Activated gamma-delta T cell treated with anti-CD3 and anti-CD28 coated beads, Interleukin-2, amount 50 U/mL, for 16 hours (primary cell): ENCODE results near the gene SCN1B.
"Not testable (repeated sequence)": the region's sequence is repeated elsewhere in the genome, so short reads cannot be mapped to it uniquely, and the experiment has no call there.

Experiments
- DNase-seq: peaks from one replicate; pipeline ENCODE4 v3.0.0-alpha.2; 2020; ENCODE audit warnings: low read depth

The SCN1B gene

DNA sequence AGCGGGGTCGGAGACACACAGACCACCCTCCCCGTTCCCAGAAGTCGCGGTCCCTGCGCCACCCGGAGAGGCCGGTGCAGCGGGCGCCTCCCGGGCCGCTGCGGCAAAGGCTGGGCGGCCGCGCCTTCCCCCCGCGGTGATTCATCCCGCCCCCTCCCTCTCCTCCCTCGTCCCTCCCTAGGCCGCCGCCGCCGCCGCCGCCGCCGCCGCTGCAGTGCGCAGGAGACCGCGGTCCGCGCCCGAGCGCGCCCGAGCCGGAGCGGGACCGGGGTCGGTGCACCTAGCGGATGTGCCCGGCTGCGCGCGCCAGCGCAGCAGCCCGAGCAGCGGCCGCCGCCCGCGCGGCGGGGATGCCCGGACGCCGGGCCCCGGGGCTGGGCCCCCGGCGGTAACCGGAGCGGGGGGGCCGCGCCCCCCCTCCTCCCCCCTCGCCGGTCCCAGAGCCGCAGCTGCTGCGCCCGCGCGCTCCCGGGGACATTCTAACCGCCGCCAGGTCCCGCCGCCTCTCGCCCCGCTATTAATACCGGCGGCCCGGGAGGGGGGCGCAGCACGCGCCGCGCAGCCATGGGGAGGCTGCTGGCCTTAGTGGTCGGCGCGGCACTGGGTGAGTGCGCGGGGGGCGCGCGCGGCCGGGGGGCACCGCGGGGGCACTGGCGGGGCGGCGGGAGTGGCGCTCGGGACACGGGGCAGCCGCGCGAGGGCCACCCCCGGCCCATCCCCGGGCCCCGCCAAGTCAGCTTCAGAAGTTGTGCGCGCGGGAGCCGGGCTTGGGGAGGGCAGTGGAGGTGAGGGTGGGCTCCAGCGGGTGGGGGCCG lies at the start of gene SCN1B:
SCN1B (plus strand) TSS at position 214 of the 815 bp plus-strand sequence; CDS start at position 565, 351 bp downstream.
- DNase-seq: peak; percentile 33

DNA sequence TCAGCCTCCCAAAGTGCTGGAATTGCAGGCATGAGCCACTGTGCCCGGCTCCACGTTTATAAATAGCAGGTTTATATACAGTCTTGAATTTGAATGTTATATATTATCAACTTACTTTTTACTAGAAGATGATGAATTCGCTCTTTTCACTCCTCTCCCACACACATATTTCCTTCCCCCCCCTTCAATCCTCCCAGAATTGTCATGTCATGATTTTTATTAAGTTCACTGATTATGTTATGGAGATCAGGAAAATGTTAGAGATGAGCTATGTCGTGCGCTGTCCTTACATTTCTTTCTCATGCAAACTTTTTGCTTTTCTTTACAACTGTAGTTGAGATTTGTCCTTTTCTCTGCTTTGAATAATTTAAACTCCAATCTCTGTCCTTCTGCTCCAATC lies 48.0 kb upstream of the SCN1B start:
- DNase-seq: no peak

DNA sequence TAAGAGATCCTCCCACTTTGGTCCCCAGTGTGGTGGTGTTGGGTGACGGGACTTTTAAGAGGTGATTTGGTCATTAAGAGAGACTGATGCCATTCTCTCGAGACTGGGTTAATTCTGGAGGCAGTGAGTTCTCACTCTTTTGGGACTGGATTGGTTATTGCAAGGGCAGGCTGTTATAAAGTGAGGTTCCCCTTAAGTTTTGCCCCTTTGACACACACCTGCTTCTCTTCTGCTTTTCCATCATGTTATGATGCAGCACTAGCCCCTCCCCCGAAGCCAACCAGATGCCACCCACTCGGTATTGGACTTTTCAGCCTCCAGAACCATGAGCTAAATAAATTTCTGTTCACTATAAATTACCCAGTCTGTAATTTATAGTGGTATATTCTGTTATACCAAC lies 46.5 kb upstream of the SCN1B start:
- DNase-seq: no peak

DNA sequence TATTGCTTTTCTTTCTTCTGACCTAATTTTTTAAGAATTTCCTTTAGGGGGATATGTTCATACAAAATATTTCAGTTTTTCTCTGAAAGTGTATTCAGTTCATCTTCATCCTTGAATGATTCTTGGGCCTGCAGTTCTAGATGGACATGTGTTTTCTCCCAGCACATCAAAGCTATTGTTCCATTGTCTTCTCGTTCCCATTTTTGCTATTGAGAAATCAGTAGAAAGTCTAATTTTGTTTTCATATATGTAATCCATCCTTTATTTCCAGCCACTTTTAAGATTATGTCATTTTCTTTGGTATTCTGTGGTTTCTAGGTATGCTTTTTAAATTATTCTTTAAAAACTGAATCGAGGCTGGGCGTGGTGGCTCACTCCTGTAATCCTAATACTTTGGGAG lies 46.0 kb upstream of the SCN1B start:
- DNase-seq: no peak

DNA sequence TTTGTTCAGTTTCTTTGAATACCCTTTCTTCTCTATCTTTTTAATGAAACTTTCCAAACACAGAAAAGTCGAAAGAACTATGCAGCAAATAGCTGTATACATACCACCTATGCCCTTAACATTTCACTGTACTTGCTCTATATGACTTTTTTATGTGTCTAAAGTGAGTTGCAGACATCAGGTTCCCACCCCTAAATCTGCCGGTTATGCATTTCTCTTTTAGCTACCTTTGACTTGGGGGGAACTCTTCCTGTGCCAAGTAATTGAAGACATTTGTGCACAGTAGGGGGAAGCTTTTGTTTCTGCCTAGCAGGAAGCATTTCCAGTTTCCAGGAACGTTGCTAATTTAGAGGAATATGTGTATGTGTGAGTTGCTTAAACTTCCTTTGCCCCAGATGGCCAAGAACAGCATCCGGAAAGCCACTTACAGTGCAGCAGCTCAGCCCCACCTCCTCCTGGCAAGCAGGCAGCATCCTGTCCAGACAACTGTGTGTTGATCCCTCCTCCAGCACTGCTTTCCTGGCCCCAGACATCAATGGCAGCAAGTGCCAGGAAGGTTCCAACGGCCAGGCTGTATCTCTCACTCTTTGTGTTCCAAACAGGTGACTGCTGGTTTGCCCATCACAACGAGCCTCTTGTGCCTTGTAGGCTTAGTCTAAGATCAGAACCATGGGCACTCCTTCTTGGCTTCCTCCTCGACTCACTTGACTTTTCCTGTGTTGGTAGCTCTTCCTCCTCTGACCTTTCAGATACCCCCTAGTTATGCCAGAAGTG lies 44.8 kb upstream of the SCN1B start:
- no peak for DNase-seq

DNA sequence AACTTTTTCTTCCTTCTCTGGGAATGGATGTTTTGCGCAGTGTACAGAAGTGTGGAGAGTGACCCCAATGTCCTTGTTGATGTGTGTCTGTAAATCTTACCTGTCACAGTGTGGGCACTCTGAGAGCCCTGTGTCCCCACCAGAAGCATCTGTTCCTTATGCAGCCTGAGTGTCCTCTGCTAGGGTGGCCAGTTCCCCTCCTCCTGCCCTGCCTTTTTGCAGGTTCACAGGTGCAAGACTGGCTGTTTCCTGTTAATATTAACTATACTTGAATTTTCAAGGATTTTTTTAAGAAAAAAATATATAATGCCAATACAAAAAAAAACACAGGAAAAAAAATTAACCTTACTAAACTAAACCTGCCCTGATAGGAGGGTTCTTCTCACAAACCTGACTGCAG lies 42.2 kb upstream of the SCN1B start:
- DNase-seq: no peak

DNA sequence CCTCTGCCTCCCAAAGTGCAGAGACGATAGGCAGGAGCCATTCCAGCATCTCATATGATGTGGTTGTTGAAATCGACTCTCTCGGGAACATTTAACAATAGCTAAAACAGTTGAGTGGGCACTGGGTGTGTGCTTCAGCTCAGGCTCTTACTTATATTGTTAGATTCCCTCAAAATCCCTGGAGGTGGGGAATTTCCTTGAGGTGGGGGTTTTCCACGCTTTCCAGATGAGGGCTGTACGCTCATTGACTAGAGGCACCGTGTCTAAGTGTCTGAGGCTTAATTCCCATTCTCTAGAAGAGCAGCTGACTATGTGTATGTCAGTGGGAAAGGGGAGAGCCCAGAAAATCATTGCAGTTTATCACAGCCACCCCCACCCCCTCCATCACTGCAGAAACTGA lies 41.0 kb upstream of the SCN1B start:
- DNase-seq: no peak

DNA sequence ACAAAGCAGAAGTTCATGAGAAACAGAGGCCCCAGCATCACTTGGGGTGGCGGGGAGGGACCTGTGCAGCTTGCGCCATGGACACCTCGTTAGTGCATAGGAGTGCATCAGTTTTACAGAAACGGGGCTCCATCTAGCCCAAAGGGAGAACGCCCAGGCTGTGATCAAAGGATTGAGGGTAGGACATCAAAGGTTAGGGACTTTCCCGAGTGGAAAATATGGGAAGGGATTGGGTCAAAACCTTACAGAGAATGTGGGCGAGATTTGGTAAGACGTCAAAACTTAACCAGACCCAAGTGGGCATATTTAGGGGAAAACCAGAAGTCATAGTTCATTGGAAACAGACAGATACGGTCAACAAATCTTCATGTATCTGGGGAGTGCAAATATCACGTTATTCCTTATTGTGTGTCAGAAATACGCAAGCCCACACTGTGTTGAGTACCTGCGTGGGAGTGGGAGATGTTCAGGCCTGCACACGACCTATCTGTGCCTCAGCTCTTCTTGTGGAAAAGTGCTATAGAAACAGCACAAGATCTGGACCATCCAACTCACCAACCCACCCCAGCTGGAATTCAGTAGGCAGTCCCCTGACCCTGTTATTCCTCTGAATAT lies 39.6 kb upstream of the SCN1B start:
- no peak for DNase-seq

DNA sequence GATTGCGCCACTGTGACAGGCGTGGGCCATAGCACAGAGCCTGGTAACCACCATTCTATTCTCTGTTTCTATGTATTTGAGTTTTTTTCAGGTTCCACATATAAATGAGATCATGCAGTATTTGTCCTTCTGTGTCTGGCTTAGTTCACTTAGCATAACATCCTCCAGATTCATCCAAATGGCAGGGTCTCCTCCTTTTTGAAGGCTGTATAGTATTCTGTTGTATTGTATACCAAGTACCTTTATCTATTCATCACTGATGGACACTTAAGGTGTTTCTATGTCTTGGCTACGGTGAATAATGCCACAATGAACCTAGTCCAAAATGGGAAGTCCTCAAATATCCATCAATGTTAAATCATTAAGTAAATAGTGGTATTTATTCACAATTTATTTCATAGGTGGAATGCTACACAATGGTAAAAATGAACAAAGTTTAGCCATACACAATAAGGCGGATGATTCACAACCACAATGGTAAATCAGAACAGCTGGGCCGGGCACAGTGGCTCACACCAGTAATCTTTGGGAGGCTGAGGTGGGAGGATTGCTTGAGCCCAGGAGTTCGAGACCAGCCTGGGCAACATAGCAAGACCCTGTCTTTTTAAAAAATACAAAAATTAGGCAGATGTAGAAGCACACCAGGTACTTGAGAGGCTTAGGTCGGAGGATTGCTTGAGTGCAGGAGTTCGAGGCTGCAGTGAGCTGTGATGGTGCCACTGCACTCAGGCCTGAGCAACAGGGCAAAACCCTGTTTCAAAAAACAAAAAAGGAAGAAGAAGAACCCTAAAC lies 38.5 kb upstream of the SCN1B start:
- DNase-seq: no peak

DNA sequence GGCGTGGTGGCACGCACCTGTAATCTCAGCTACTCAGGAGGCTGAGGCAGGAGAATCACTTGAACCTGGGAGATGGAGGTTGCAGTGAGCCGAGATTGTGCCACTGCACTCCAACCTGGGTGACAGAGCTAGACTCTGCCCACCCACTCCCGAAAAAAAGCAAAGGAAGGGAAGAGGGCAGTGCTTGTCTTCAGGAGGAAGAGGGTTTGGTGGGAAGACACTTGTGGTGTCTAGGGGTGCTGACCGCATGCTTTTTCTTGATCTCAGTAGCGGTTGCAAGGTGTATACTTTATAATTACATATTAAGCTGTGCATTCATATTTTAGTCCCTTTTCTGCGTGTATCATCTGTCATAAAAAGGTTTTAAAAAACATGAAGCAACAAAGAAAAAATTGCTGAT lies 37.7 kb upstream of the SCN1B start:
- not testable (repeated sequence) for DNase-seq

DNA sequence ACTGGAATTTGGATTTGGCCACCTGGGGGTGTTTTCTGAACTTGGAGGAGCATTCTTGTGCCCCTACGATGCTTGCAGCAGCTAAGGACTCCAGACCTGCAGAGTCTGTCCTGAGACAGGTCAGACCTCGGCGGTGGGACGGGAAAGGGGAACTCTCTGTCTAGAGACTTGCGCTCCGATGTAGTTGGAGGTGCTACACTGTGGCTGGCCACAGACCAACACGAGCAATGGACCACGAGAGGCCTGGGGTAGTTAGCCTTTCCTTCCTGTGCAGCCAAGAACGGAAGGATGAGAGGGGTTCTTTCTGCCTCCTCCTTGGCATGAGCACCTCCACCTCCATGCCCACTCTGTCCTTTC lies 36.0 kb upstream of the SCN1B start:
- DNase-seq: no peak

DNA sequence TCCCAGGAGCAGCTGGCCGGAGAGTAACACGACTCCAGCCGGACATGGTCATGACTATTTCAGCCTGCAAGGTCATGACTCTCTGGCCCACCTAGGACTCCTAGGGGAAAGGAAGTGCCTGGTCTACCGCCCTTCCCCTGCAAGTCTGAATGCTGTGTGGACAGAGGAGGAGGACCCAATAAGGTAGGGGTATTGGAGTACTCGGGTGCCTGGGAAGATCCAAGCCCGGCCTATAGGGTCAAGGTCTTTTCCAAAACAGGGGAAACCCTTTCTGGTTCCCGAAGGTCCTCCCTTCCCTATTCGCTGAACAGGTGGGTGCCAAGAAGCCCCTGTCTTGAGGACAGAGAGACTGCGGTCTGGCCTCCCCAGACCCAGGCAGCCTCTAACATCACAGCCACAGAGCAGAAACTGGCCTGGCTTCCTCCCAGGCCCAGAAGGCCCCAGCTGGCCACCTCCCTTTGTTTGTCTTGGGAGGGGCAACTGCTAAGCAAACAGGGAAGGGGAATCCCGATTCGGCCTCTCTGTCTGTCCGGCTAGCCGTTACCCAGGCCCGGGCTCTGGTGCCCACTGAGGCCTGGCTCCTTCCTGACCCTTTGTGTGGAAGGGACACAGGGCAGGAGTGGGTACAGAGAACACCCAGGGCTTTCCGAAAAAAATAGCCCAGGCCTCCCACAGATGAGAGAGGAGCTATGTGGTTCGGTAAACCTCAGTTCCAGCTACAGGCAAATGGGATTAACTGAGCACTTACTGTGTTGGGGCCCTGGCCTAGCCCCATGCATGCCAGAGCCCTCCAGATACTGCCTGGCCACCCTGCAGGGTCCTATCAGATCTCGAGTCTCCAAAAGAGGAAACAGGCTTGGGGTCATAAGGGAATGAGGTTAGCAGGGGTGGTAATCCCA lies 35.4 kb upstream of the SCN1B start:
- no peak for DNase-seq

DNA sequence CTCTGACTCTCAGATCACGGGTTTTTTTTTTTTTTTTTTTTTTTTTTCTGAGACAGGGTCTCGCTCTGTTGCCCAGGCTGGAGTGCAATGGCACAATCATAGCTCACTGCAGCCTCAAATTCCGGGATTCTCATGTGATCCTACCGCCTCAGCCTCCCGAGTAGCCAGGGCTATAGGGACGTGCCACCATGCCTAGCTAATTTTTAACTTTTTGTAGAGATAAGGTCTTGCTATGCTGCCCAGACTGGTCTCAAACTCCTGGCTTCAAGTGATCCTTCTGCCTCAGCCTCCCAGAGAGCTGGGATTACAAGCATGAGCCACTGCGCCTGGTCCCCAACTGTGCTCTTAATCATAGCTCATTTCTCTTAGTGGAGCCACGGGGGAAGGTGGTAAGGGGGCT lies 34.7 kb upstream of the SCN1B start:
- DNase-seq: no peak

DNA sequence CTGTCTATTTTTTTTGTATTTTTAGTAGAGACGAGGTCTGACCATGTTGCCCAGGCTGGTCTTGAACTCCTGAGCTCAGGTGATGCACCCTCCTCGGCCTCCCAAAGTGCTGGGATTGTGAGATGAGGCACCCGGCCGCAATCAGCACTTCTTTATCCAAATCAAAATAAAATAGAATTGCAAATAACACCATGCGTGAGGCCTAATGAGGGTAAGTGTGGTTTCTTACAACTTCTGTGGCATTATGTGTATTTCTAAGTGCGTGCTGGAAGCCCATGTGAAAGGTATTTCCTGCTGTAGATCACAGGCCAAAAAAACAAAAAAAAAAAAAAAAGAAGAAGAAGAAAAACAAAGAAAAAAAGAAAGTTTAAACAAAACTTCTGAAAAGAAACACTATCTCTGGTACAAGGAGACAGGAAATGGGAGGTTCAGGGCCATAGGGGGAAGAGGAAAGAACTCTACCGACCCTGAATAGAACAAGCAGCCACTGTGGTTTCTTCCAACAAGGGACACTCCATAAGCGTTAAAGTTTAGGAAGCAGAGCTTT lies 33.1 kb upstream of the SCN1B start:
- no peak for DNase-seq

DNA sequence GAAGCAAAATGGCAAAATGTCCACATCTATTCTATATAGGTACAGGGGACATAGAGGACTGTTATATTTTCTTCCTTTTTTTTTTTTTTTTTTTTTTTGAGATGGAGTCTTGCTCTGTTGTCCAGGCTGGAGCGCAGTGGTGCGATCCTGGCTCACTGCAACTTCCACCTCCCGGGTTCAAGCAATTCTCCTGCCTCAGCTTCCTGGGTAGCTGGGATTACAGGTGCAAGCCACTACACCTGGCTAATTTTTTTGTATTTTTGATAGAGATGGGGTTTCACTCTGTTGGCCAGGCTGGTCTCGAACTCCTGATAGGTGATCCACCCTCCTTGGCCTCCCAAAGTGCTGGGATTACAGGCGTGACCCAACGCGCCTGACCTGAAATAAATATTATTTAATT lies 32.0 kb upstream of the SCN1B start:
- DNase-seq: not testable (repeated sequence)

DNA sequence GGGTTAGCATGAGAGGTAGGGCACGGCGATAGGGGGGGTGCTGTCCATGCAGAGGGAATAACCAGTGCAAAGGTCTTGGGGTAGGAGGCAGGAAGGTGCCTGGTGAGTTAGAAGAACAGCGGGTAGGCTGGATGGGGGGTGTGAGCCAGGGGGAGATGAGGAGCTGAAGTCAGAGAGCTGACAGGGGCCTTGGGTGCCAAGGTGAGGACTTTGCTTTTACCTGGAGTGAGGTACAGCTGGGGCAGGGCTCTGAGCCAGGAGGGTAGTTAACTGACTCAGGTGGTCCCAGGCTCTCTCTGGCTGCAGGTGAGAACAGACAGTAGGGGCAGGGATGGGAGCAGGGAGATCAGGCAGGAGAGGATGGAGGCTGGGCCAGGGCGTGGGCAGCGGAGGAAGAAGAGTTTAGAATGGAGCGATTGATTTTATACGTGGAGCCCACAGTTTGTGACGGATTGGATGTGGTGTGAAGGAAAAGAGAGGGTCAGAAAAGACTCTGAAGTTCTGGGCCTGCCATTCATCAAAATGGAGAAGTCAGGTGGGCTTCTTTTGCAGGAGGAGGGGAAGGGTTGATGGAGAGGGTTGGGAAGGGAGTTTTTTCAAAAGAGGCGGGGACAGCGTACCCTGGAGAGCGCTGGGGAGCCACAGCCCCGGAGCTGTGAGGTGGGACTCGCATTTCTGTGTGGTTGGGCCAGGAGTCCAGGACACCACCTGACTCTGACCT lies 31.3 kb upstream of the SCN1B start:
- no peak for DNase-seq

DNA sequence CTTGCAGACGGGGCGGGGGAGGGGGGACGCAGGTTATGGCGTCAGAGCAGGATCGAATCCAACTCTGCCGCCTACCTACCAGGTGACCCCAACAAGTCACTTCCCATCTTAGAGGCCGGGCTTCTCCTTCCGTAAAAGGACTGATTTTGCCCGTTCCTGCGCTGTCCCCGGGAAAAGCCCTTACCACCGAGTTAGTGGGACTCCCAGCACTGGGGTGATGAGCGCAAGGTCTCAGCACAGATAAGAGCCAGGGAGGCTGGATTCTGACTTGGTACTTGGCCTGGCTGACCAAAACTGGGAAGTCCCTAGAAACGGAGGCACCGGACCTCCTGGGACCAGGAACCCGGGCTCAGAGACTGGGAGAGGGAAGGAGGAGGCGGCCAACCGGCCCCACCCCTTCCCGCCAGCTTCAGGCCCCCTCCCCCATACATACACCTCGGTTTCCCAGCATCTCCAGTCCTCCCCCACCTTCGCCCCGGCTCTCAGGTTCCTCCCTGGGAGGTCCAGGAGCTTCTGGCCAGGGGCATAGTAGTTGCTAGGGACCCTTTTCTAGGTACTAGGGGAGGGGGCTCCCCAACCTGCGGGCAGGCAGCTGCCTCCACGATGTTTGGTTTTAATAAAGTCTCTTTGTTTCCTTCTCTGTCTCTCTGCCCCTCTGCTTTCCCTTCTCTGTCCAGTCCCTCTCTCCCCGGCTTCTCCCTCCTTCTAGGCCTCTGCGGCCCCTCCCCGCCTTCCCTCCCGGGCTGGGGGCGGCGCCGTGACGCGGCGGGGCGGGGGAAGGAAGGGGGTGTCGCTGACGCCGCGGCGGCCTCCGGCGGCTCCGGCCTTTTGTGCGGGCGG lies 30.6 kb upstream of the SCN1B start, which contains the start of gene GRAMD1A:
GRAMD1A (plus strand) TSS at position 826 of the 840 bp plus-strand sequence. CDS start 156 bp downstream, outside the sequence.
- DNase-seq: peak; percentile 39

DNA sequence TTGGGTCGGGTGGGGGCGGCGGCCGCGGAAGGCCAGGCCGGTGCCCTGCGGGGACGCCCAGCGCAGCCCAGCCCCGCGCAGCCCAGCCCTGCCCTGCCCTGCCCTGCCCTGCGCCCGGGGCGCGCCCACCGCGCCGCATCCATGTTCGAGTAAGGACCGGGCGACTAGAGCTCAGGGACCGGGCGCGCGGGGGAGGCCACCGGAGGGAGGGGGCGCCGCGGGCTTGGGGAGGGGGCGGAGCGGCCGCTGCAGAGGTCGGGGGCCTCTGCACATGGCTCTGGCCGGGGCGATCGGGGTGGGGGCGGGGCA lies 30.0 kb upstream of the SCN1B start:
- DNase-seq: no peak
